NCI-H748 (cell line): ENCODE results near the gene MSMO1.
A peak's percentile ranks its signal among the peaks of the same experiment; 100 is the strongest.

Source experiments
- DNase-seq: peaks from one replicate; lab custom pipeline; 2025; ENCODE audit not compliant: unreplicated experiment; lab: John Stamatoyannopoulos, UW

MSMO1 gene

GRCh38 chr4:165359506-165359905 lies 32.0 kb downstream of the MSMO1 start:
- no peak for DNase-seq

GRCh38 chr4:165360041-165360695 lies 32.7 kb downstream of the MSMO1 start:
- DNase-seq, result no peak

GRCh38 chr4:165360985-165361670 lies 33.7 kb downstream of the MSMO1 start:
- DNase-seq, result no peak

- DNase-seq, result no peak
Observed at GRCh38 chr4:165361810-165362209, 34.3 kb downstream of the MSMO1 start.

- no peak for DNase-seq
Observed at GRCh38 chr4:165364452-165365080, 37.1 kb downstream of the MSMO1 start.

- DNase-seq, result no peak
Observed at GRCh38 chr4:165367040-165367439, 39.6 kb downstream of the MSMO1 start.

- peak; percentile 60 for DNase-seq
Observed at GRCh38 chr4:165368114-165368513, 40.6 kb downstream of the MSMO1 start.

GRCh38 chr4:165368567-165368966 lies 41.1 kb downstream of the MSMO1 start:
- DNase-seq, result peak; percentile 27

- no peak for DNase-seq
Observed at GRCh38 chr4:165369522-165369921, 42.1 kb downstream of the MSMO1 start.

- no peak for DNase-seq
Observed at GRCh38 chr4:165370530-165370929, 43.1 kb downstream of the MSMO1 start.

GRCh38 chr4:165375465-165375864 lies 48.0 kb downstream of the MSMO1 start:
- DNase-seq, result no peak

GRCh38 chr4:165378398-165378744 lies 50.9 kb downstream of the MSMO1 start:
- no peak for DNase-seq

- DNase-seq, result peak; percentile 92
Observed at GRCh38 chr4:165378745-165379677, 51.5 kb downstream of the MSMO1 start, which contains the start of gene CPE. Gene CPE (plus strand): TSS chr4:165379008. CDS start chr4:165379222, 214 bp downstream.

GRCh38 chr4:165379678-165380064 lies 52.2 kb downstream of the MSMO1 start:
- peak; percentile 67 for DNase-seq

- DNase-seq, result no peak
Observed at GRCh38 chr4:165380805-165381204, 53.3 kb downstream of the MSMO1 start.

GRCh38 chr4:165381821-165382373 lies 54.4 kb downstream of the MSMO1 start:
- DNase-seq, result peak; percentile 12

- no peak for DNase-seq
Observed at GRCh38 chr4:165382640-165383039, 55.2 kb downstream of the MSMO1 start.

- peak; percentile 87 for DNase-seq
Observed at GRCh38 chr4:165383591-165384073, 56.2 kb downstream of the MSMO1 start.

GRCh38 chr4:165384186-165384585 lies 56.7 kb downstream of the MSMO1 start:
- peak; percentile 54 for DNase-seq

GRCh38 chr4:165384598-165384997 lies 57.1 kb downstream of the MSMO1 start:
- DNase-seq, result peak; percentile 82

GRCh38 chr4:165385126-165385525 lies 57.7 kb downstream of the MSMO1 start:
- DNase-seq, result no peak
